Measurements from ENCODE around the gene NOP9.

- TF ChIP-seq CTCF (IDR thresholded peaks at IDR 0.05): no peak
- no peak for TF ChIP-seq EP300 (IDR thresholded peaks at IDR 0.05)
These were observed 42.7 kb upstream of the NOP9 start for GRCh38 chr14:24256960-24257359.

All from suprapubic skin (tissue), 3 donors.